Liver (tissue), 3 donors: ENCODE measurements around the gene GMEB2.

Source experiments
- CTCF ChIP-seq: fragments of 150-350 bp; IDR thresholded peaks from 2 replicates; pipeline ENCODE4 v1.5.1; 2017; ENCODE audit warnings: improper control_type of control experiment, low read depth, low read length; ENCODE audit not compliant: missing input control
- GABPA ChIP-seq, 2 donors: IDR thresholded peaks in 1 of 2; conservative IDR thresholded peaks in 1 of 2; 2 replicates each; pipeline ENCODE4 v1.6.1; 2016; ENCODE audit warnings: antibody characterized with exemption in 2 of 2, mild to moderate bottlenecking in 1 of 2, moderate library complexity in 1 of 2
- REST ChIP-seq: IDR thresholded peaks from 2 replicates; pipeline ENCODE4 v1.6.1; 2016; ENCODE audit warnings: antibody characterized with exemption, mild to moderate bottlenecking
- donor health status: healthy.
- donor health status: healthy.

- TF ChIP-seq GABPA (IDR thresholded peaks at IDR 0.05 in 1 of 2, conservative IDR thresholded peaks at IDR 0.05 in 1 of 2) (no peak), CTCF (no peak), REST (no peak)
Observed at GRCh38 chr20:63589261-63590217, 37.4 kb downstream of the GMEB2 start.
